NCI-H187 treated with DMSO at 0.1 percent for 48 hours (cell line): ENCODE results near the gene SMPD1.

Source experiments
- DNase-seq: peaks from one replicate; lab custom pipeline; 2025; lab: John Stamatoyannopoulos, UW

The SMPD1 gene

GRCh38 chr11:6415797-6416196 lies 25.5 kb downstream of the SMPD1 start:
- no peak for DNase-seq

- no peak for DNase-seq
Measured at GRCh38 chr11:6417907-6418556, 27.8 kb downstream of the SMPD1 start.

GRCh38 chr11:6418557-6419008 lies 28.3 kb downstream of the SMPD1 start:
- DNase-seq, result no peak

GRCh38 chr11:6419009-6419631 lies 28.8 kb downstream of the SMPD1 start, which contains the start of gene APBB1:
Gene APBB1 (minus strand): TSS chr11:6419094. CDS start chr11:6411347, 7,747 bp downstream.
- DNase-seq, result no peak

GRCh38 chr11:6420677-6421076 lies 30.4 kb downstream of the SMPD1 start:
- no peak for DNase-seq

- no peak for DNase-seq
Measured at GRCh38 chr11:6427516-6427915, 37.2 kb downstream of the SMPD1 start.

- DNase-seq, result no peak
Measured at GRCh38 chr11:6431861-6432260, 41.6 kb downstream of the SMPD1 start.

GRCh38 chr11:6433998-6434660 lies 43.9 kb downstream of the SMPD1 start:
- no peak for DNase-seq

GRCh38 chr11:6437423-6437822 lies 47.1 kb downstream of the SMPD1 start:
- no peak for DNase-seq

GRCh38 chr11:6437993-6438392 lies 47.7 kb downstream of the SMPD1 start:
- no peak for DNase-seq

- DNase-seq, result no peak
Measured at GRCh38 chr11:6438979-6439571, 48.8 kb downstream of the SMPD1 start.

GRCh38 chr11:6440906-6441358 lies 50.7 kb downstream of the SMPD1 start, which contains the start of gene HPX:
Gene HPX (minus strand): TSS chr11:6440987. CDS start chr11:6440963, 24 bp downstream.
- DNase-seq, result no peak

GRCh38 chr11:6442441-6442840 lies 52.2 kb downstream of the SMPD1 start:
- DNase-seq, result no peak

- no peak for DNase-seq
Measured at GRCh38 chr11:6443269-6444003, 53.2 kb downstream of the SMPD1 start.
